ENCODE results near the gene HSD11B1L. TPM values are rescaled to one million over a fixed set of nuclear protein-coding genes. Genes with fewer than 3 reads are reported as not detected.

The HSD11B1L gene
- total and polyA plus RNA-seq, 2 donors (not counting 3 experiments of a cell fraction or from before 2014, with no cell fraction given) = 4.4 to 9.1 TPM

- H3K27ac ChIP-seq (ENCODE audit: insufficient read depth, low read depth, low read length) = peak overlapping the region; percentile 83
- TSS peak; percentile 85 for BruUV-seq (replicated peaks)
- peaks cover 9% of the 10 kb centered on the region for H3K79me2 ChIP-seq (ENCODE audit: control insufficient read depth, insufficient read depth, low read length)
- FAIRE-seq = no peak
- H3K4me2 ChIP-seq (ENCODE audit: insufficient read depth, low read length) = peak overlapping the region; percentile 91
- CTCF ChIA-PET = interaction anchor here (1.0 kb wide), 1 partner anchor 10 kb away, joined by 4 read pairs; the partner anchor contains the start of gene RPL36
- no peak for TF ChIP-seq CTCF (IDR thresholded peaks at IDR 0.05; ENCODE audit: extremely low read depth in 1 of 2, insufficient read depth in 1 of 2, low read depth in 1 of 2, low read length in 2 of 2)
- no peak for TF ChIP-seq JUN (IDR thresholded peaks at IDR 0.05; ENCODE audit: borderline replicate concordance, insufficient read depth, insufficient read length, low read depth)
- no peak for TF ChIP-seq GATA2 (IDR thresholded peaks at IDR 0.05; ENCODE audit: insufficient read depth, insufficient read length, low read depth, low read length)
- no peak for TF ChIP-seq MYC (IDR thresholded peaks at IDR 0.05; ENCODE audit: low read depth, low read length)
- TF ChIP-seq POLR2AphosphoS5 (IDR thresholded peaks at IDR 0.05; ENCODE audit: insufficient read depth, low read depth, low read length) = no peak
- TF ChIP-seq POLR2A (IDR thresholded peaks at IDR 0.05; ENCODE audit: low read depth, low read length) = no peak
- TF ChIP-seq MAX (IDR thresholded peaks at IDR 0.05; ENCODE audit: insufficient read depth, insufficient read length) = no peak
- no peak for TF ChIP-seq EZH2 (IDR thresholded peaks at IDR 0.05; ENCODE audit: borderline replicate concordance, low read depth, low read length, severe bottlenecking)
- TF ChIP-seq FOS (IDR thresholded peaks at IDR 0.05; ENCODE audit: borderline replicate concordance, insufficient read depth, low read length) = no peak
- no peaks in the 10 kb centered on the region for H3K27me3 ChIP-seq (ENCODE audit: control insufficient read depth in 2 of 2, insufficient read depth in 2 of 2, low read length in 2 of 2)
- H3K36me3 ChIP-seq (ENCODE audit: control insufficient read depth in 2 of 2, extremely low read depth in 1 of 2, insufficient read depth in 2 of 2, low read length in 2 of 2) = peaks cover 0 to 5% of the 10 kb centered on the region in 2 experiments
- H3K4me3 ChIP-seq (replicated peaks in 1 of 3; ENCODE audit: insufficient read depth in 1 of 3, low read depth in 1 of 3, low read length in 3 of 3) = peak overlapping the region; percentile 65 to 91 (median 90)
- H4K20me1 ChIP-seq (replicated peaks; ENCODE audit: control insufficient read depth, extremely low read depth, insufficient read depth, low read length) = no peaks in the 10 kb centered on the region
- H3K9me1 ChIP-seq (replicated peaks; ENCODE audit: control insufficient read depth, extremely low read depth, insufficient read depth, low read length) = no peaks in the 10 kb centered on the region
- POLR2A ChIA-PET = no interaction called here
- H3K9me3 ChIP-seq (replicated peaks; ENCODE audit: control insufficient read depth, insufficient read depth, low read length) = no peaks in the 10 kb centered on the region
- intact Hi-C loops (cut with micrococcal nuclease) = loop anchor here (1.0 to 2.0 kb wide), 2 partner anchors 10 to 57 kb away; partner anchors contain the start of genes RPL36, SAFB and SAFB2
- peaks cover 10% of the 10 kb centered on the region for H3K4me1 ChIP-seq (ENCODE audit: control insufficient read depth, extremely low read depth, insufficient read depth, low read length)
- dilution Hi-C loops (cut with MboI; ENCODE audit: extremely low pct_ligation_motif_present, low sequenced_read_pairs) = no loop called here
- peak overlapping the region; percentile 70 for H2AFZ ChIP-seq (ENCODE audit: low read depth, low read length)
- peak overlapping the region; percentile 91 for H3K9ac ChIP-seq (replicated peaks; ENCODE audit: extremely low read depth, insufficient read depth, low read length)
- DNase-seq (ENCODE audit: low read depth, low spot score) = no peak
Observed at GRCh38 chr19:5680084-5680436, 767 bp upstream of the HSD11B1L start.

Measured in endothelial cell of umbilical vein (primary cell).